ENCODE measurements around the gene HDAC9. TPM values are rescaled to one million over a fixed set of nuclear protein-coding genes. Genes with fewer than 3 reads are reported as not detected.

Gene HDAC9
- polyA plus RNA-seq, 1 of the 3 experiments (the other 2 are of a cell fraction), result 11.6 TPM

DNA sequence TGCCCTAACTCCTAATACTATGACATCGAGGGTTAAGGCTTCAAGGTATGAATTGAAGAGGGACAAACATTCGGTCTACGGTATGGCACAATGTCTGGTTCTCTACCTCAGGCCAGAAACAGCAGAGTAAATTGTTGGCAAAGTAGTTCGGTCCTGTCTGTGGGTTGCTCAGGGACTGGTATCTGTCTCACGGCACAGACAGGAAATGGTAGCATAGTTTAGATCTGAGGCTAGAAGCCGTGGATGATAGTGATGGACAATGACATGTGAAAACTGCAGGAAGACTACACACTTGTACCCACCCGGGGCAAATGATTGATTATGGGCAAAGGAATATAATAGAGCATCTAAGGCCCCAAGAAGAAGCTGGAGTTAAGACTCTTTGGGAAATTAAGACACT lies 515.7 kb downstream of the HDAC9 start (continued):
- TF ChIP-seq, protein P1, sequence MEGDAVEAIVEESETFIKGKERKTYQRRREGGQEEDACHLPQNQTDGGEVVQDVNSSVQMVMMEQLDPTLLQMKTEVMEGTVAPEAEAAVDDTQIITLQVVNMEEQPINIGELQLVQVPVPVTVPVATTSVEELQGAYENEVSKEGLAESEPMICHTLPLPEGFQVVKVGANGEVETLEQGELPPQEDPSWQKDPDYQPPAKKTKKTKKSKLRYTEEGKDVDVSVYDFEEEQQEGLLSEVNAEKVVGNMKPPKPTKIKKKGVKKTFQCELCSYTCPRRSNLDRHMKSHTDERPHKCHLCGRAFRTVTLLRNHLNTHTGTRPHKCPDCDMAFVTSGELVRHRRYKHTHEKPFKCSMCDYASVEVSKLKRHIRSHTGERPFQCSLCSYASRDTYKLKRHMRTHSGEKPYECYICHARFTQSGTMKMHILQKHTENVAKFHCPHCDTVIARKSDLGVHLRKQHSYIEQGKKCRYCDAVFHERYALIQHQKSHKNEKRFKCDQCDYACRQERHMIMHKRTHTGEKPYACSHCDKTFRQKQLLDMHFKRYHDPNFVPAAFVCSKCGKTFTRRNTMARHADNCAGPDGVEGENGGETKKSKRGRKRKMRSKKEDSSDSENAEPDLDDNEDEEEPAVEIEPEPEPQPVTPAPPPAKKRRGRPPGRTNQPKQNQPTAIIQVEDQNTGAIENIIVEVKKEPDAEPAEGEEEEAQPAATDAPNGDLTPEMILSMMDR (IDR thresholded peaks at IDR 0.05), result no peak
- TF ChIP-seq EZH2phosphoT487 (IDR thresholded peaks at IDR 0.05; ENCODE audit: borderline replicate concordance, low read depth), result no peak
- TF ChIP-seq CHD2 (IDR thresholded peaks at IDR 0.05; ENCODE audit: low read length, partially characterized antibody), result no peak
- TF ChIP-seq FOSL2 (IDR thresholded peaks at IDR 0.05; ENCODE audit: borderline replicate concordance, low read depth), result peak; percentile 22; the same call in 1 of the 2 replicates
- TF ChIP-seq RXRA (IDR thresholded peaks at IDR 0.05; ENCODE audit: borderline replicate concordance, low read depth), result no peak
- peak; percentile 90 for TF ChIP-seq TCF12 (IDR thresholded peaks at IDR 0.05)
- TF ChIP-seq JUND (IDR thresholded peaks at IDR 0.05), result peak; percentile 66
- TF ChIP-seq NRF1 (IDR thresholded peaks at IDR 0.05; ENCODE audit: low read depth, low read length), result no peak
- no peak for TF ChIP-seq USF1 (IDR thresholded peaks at IDR 0.05; ENCODE audit: borderline replicate concordance, low read depth)

DNA sequence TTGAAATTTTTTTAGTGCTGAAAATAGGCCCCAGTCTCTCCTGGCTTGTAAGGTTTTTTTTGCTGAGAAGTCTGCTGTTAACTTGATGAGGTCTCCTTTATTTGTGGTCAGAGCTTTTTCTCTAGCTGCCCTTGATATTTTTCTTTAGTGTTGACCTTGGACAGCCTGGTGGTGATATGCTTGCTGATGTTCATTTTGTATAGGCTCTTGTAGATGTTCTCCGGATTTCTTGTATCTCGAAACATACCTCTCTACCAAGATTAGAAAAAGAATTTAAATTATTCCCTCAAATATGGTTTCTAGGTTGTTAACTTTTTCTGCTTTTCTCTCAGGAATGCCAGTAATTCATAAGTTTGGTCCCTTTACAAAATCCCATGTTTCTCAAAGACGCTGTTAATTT lies 519.5 kb downstream of the HDAC9 start:
- CTCF ChIA-PET, result no interaction called here
- Histone ChIP-seq H4K20me1 (ENCODE audit: insufficient read depth) (no peaks in the 10 kb centered on the region), H3K9me2 (no peaks in the 10 kb centered on the region), H2AFZ (ENCODE audit: low read depth) (no peak overlapping the region), H3K4me1 (ENCODE audit: control insufficient read depth in 1 of 2, insufficient read depth in 2 of 2, low read depth in 1 of 2, low read length in 1 of 2) (peaks cover 0 to 18% of the 10 kb centered on the region in 2 experiments; a peak in 3 of 4 replicates), H3K36me3 (replicated peaks in 1 of 2; ENCODE audit: control insufficient read depth in 1 of 2, insufficient read depth in 2 of 2, low read length in 1 of 2) (peaks cover 48 to 59% of the 10 kb centered on the region in 2 experiments), H3K27me3 (ENCODE audit: insufficient read depth) (no peaks in the 10 kb centered on the region), H3K4me2 (no peak overlapping the region), H3K79me2 (ENCODE audit: insufficient read depth) (peaks cover 32% of the 10 kb centered on the region), H3K4me3 (ENCODE audit: low read depth in 2 of 2, low read length in 1 of 2) (no peak overlapping the region), H3K9ac (no peak overlapping the region), H3K9me3 (peaks cover 22% of the 10 kb centered on the region), H3F3A (replicated peaks; ENCODE audit: insufficient read depth) (peaks cover 35% of the 10 kb centered on the region), H3K27ac (ENCODE audit: low read depth in 2 of 2, low read length in 1 of 2) (no peak overlapping the region)
- DNase-seq, result no peak
- POLR2A ChIA-PET, result no interaction called here
- 88% methylated on average over 3 of the region's 3 CpGs for WGBS (ENCODE audit: low lambda C conversion rate)
- TF ChIP-seq RXRA (IDR thresholded peaks at IDR 0.05; ENCODE audit: borderline replicate concordance, low read depth) (no peak), CHD2 (IDR thresholded peaks at IDR 0.05; ENCODE audit: low read length, partially characterized antibody) (no peak), MXI1 (IDR thresholded peaks at IDR 0.05; ENCODE audit: low read depth, low read length) (no peak), TAF1 (IDR thresholded peaks at IDR 0.05; ENCODE audit: borderline replicate concordance, low read depth, low read length) (no peak), FOSL2 (IDR thresholded peaks at IDR 0.05; ENCODE audit: borderline replicate concordance, low read depth) (no peak), PBX3 (IDR thresholded peaks at IDR 0.05) (no peak), NRF1 (IDR thresholded peaks at IDR 0.05; ENCODE audit: low read depth, low read length) (no peak), USF1 (IDR thresholded peaks at IDR 0.05; ENCODE audit: borderline replicate concordance, low read depth) (no peak), REST (IDR thresholded peaks at IDR 0.05; ENCODE audit: low read depth, low read length) (no peak), MAX (IDR thresholded peaks at IDR 0.05; ENCODE audit: low read depth) (no peak), GATA2 (CRISPR knock-in tag; IDR thresholded peaks at IDR 0.05) (no peak), RAD21 (IDR thresholded peaks at IDR 0.05; ENCODE audit: low read length) (no peak), EP300 (IDR thresholded peaks at IDR 0.05; ENCODE audit: borderline replicate concordance in 1 of 2, low read depth in 1 of 2, low read length in 1 of 2) (no peak), FOXJ3 (CRISPR knock-in tag; IDR thresholded peaks at IDR 0.05) (no peak)
- TF ChIP-seq, protein P2, sequence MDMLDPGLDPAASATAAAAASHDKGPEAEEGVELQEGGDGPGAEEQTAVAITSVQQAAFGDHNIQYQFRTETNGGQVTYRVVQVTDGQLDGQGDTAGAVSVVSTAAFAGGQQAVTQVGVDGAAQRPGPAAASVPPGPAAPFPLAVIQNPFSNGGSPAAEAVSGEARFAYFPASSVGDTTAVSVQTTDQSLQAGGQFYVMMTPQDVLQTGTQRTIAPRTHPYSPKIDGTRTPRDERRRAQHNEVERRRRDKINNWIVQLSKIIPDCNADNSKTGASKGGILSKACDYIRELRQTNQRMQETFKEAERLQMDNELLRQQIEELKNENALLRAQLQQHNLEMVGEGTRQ (IDR thresholded peaks at IDR 0.05; ENCODE audit: borderline replicate concordance, low read depth, low read length), result no peak
- TF ChIP-seq, protein P3, sequence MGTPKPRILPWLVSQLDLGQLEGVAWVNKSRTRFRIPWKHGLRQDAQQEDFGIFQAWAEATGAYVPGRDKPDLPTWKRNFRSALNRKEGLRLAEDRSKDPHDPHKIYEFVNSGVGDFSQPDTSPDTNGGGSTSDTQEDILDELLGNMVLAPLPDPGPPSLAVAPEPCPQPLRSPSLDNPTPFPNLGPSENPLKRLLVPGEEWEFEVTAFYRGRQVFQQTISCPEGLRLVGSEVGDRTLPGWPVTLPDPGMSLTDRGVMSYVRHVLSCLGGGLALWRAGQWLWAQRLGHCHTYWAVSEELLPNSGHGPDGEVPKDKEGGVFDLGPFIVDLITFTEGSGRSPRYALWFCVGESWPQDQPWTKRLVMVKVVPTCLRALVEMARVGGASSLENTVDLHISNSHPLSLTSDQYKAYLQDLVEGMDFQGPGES (IDR thresholded peaks at IDR 0.05; ENCODE audit: low read depth, low read length), result no peak

Data from SK-N-SH (cell line).